Measurements from ENCODE around the gene ABCG2.
"Not testable (repeated sequence)": the region's sequence is repeated elsewhere in the genome, so short reads cannot be mapped to it uniquely, and the experiment has no call there.

The ABCG2 gene

GRCh38 chr4:88112856-88113255 is 45.6 kb downstream of the ABCG2 start:
- H3K36me3 ChIP-seq (ENCODE audit: control insufficient read depth, insufficient read depth, low read length), result no peaks in the 10 kb centered on the region
- H3K4me1 ChIP-seq (ENCODE audit: control insufficient read depth, insufficient read depth, low read length), result no peaks in the 10 kb centered on the region
- H3K4me3 ChIP-seq (ENCODE audit: low read depth, low read length), result no peak overlapping the region
- no peak overlapping the region for H3K9ac ChIP-seq (ENCODE audit: low read depth, low read length)
- no peaks in the 10 kb centered on the region for H3K9me3 ChIP-seq (ENCODE audit: control insufficient read depth, insufficient read depth, low read length)
- no peak overlapping the region for H3K27ac ChIP-seq (ENCODE audit: low read depth, low read length)
- no peaks in the 10 kb centered on the region for H3K27me3 ChIP-seq (ENCODE audit: control insufficient read depth, insufficient read depth, low read length)

GRCh38 chr4:88110826-88111225 is 47.6 kb downstream of the ABCG2 start:
- H3K36me3 ChIP-seq (ENCODE audit: control insufficient read depth, insufficient read depth, low read length), result no peaks in the 10 kb centered on the region
- no peaks in the 10 kb centered on the region for H3K27me3 ChIP-seq (ENCODE audit: control insufficient read depth, insufficient read depth, low read length)
- H3K9ac ChIP-seq (ENCODE audit: low read depth, low read length), result no peak overlapping the region
- no peaks in the 10 kb centered on the region for H3K4me1 ChIP-seq (ENCODE audit: control insufficient read depth, insufficient read depth, low read length)
- no peak overlapping the region for H3K27ac ChIP-seq (ENCODE audit: low read depth, low read length)
- H3K4me3 ChIP-seq (ENCODE audit: low read depth, low read length), result no peak overlapping the region
- H3K9me3 ChIP-seq (ENCODE audit: control insufficient read depth, insufficient read depth, low read length), result no peaks in the 10 kb centered on the region

- Histone ChIP-seq H3K27me3 (ENCODE audit: control insufficient read depth, insufficient read depth, low read length) (no peaks in the 10 kb centered on the region), H3K36me3 (ENCODE audit: control insufficient read depth, insufficient read depth, low read length) (no peaks in the 10 kb centered on the region), H3K27ac (ENCODE audit: low read depth, low read length) (no peak overlapping the region), H3K4me3 (ENCODE audit: low read depth, low read length) (no peak overlapping the region), H3K9me3 (ENCODE audit: control insufficient read depth, insufficient read depth, low read length) (no peaks in the 10 kb centered on the region), H3K4me1 (ENCODE audit: control insufficient read depth, insufficient read depth, low read length) (no peaks in the 10 kb centered on the region), H3K9ac (ENCODE audit: low read depth, low read length) (no peak overlapping the region)
These were observed 49.1 kb downstream of the ABCG2 start for GRCh38 chr4:88109123-88109881.

GRCh38 chr4:88108747-88109122 is 49.7 kb downstream of the ABCG2 start:
- H3K9ac ChIP-seq (ENCODE audit: low read depth, low read length), result no peak overlapping the region
- no peaks in the 10 kb centered on the region for H3K4me1 ChIP-seq (ENCODE audit: control insufficient read depth, insufficient read depth, low read length)
- H3K27me3 ChIP-seq (ENCODE audit: control insufficient read depth, insufficient read depth, low read length), result no peaks in the 10 kb centered on the region
- no peaks in the 10 kb centered on the region for H3K36me3 ChIP-seq (ENCODE audit: control insufficient read depth, insufficient read depth, low read length)
- H3K4me3 ChIP-seq (ENCODE audit: low read depth, low read length), result no peak overlapping the region
- no peaks in the 10 kb centered on the region for H3K9me3 ChIP-seq (ENCODE audit: control insufficient read depth, insufficient read depth, low read length)
- no peak overlapping the region for H3K27ac ChIP-seq (ENCODE audit: low read depth, low read length)

- H3K4me1 ChIP-seq (ENCODE audit: control insufficient read depth, insufficient read depth, low read length); H3K4me3 ChIP-seq (ENCODE audit: low read depth, low read length); H3K27me3 ChIP-seq (ENCODE audit: control insufficient read depth, insufficient read depth, low read length); H3K9me3 ChIP-seq (ENCODE audit: control insufficient read depth, insufficient read depth, low read length); H3K27ac ChIP-seq (ENCODE audit: low read depth, low read length); H3K36me3 ChIP-seq (ENCODE audit: control insufficient read depth, insufficient read depth, low read length); H3K9ac ChIP-seq (ENCODE audit: low read depth, low read length): not testable (repeated sequence)
These were observed 50.4 kb downstream of the ABCG2 start for GRCh38 chr4:88108108-88108465.

- Histone ChIP-seq H3K27ac (ENCODE audit: low read depth, low read length) (no peak overlapping the region), H3K9me3 (ENCODE audit: control insufficient read depth, insufficient read depth, low read length) (no peaks in the 10 kb centered on the region), H3K4me1 (ENCODE audit: control insufficient read depth, insufficient read depth, low read length) (no peaks in the 10 kb centered on the region), H3K36me3 (ENCODE audit: control insufficient read depth, insufficient read depth, low read length) (no peaks in the 10 kb centered on the region), H3K9ac (ENCODE audit: low read depth, low read length) (no peak overlapping the region), H3K27me3 (ENCODE audit: control insufficient read depth, insufficient read depth, low read length) (no peaks in the 10 kb centered on the region), H3K4me3 (ENCODE audit: low read depth, low read length) (no peak overlapping the region)
These were observed 50.9 kb downstream of the ABCG2 start for GRCh38 chr4:88107406-88108107.

- no peaks in the 10 kb centered on the region for H3K4me1 ChIP-seq (ENCODE audit: control insufficient read depth, insufficient read depth, low read length)
- H3K4me3 ChIP-seq (ENCODE audit: low read depth, low read length), result no peak overlapping the region
- no peak overlapping the region for H3K27ac ChIP-seq (ENCODE audit: low read depth, low read length)
- H3K9ac ChIP-seq (ENCODE audit: low read depth, low read length), result no peak overlapping the region
- no peaks in the 10 kb centered on the region for H3K9me3 ChIP-seq (ENCODE audit: control insufficient read depth, insufficient read depth, low read length)
- no peaks in the 10 kb centered on the region for H3K27me3 ChIP-seq (ENCODE audit: control insufficient read depth, insufficient read depth, low read length)
- H3K36me3 ChIP-seq (ENCODE audit: control insufficient read depth, insufficient read depth, low read length), result no peaks in the 10 kb centered on the region
These were observed 52.2 kb downstream of the ABCG2 start for GRCh38 chr4:88106205-88106604.

- Histone ChIP-seq H3K27ac (ENCODE audit: low read depth, low read length) (no peak overlapping the region), H3K4me3 (ENCODE audit: low read depth, low read length) (no peak overlapping the region), H3K9ac (ENCODE audit: low read depth, low read length) (no peak overlapping the region), H3K9me3 (ENCODE audit: control insufficient read depth, insufficient read depth, low read length) (no peaks in the 10 kb centered on the region), H3K27me3 (ENCODE audit: control insufficient read depth, insufficient read depth, low read length) (no peaks in the 10 kb centered on the region), H3K36me3 (ENCODE audit: control insufficient read depth, insufficient read depth, low read length) (no peaks in the 10 kb centered on the region), H3K4me1 (ENCODE audit: control insufficient read depth, insufficient read depth, low read length) (no peaks in the 10 kb centered on the region)
These were observed 53.4 kb downstream of the ABCG2 start for GRCh38 chr4:88104902-88105610.

- Histone ChIP-seq H3K9ac (ENCODE audit: low read depth, low read length) (no peak overlapping the region), H3K27me3 (ENCODE audit: control insufficient read depth, insufficient read depth, low read length) (no peaks in the 10 kb centered on the region), H3K36me3 (ENCODE audit: control insufficient read depth, insufficient read depth, low read length) (no peaks in the 10 kb centered on the region), H3K4me3 (ENCODE audit: low read depth, low read length) (no peak overlapping the region), H3K4me1 (ENCODE audit: control insufficient read depth, insufficient read depth, low read length) (no peaks in the 10 kb centered on the region), H3K27ac (ENCODE audit: low read depth, low read length) (no peak overlapping the region), H3K9me3 (ENCODE audit: control insufficient read depth, insufficient read depth, low read length) (no peaks in the 10 kb centered on the region)
These were observed 56.4 kb downstream of the ABCG2 start for GRCh38 chr4:88102026-88102425.

- Histone ChIP-seq H3K9ac (ENCODE audit: low read depth, low read length) (no peak overlapping the region), H3K27ac (ENCODE audit: low read depth, low read length) (no peak overlapping the region), H3K4me1 (ENCODE audit: control insufficient read depth, insufficient read depth, low read length) (no peaks in the 10 kb centered on the region), H3K4me3 (ENCODE audit: low read depth, low read length) (no peak overlapping the region), H3K27me3 (ENCODE audit: control insufficient read depth, insufficient read depth, low read length) (no peaks in the 10 kb centered on the region), H3K36me3 (ENCODE audit: control insufficient read depth, insufficient read depth, low read length) (no peaks in the 10 kb centered on the region), H3K9me3 (ENCODE audit: control insufficient read depth, insufficient read depth, low read length) (no peaks in the 10 kb centered on the region)
These were observed 57.3 kb downstream of the ABCG2 start for GRCh38 chr4:88101165-88101564.
